DOHH2 (cell line): ENCODE measurements around the gene TNS1.

Experiments
- H3F3A ChIP-seq: fragments of 200-600 bp; sonication (generic), shearing (Covaris generic); 2 replicates; pipeline ENCODE4 v1.6.0; 2016; ENCODE audit warnings: antibody characterized with exemption, mild to moderate bottlenecking; ENCODE audit not compliant: control insufficient read depth, insufficient read depth
- H3K27ac ChIP-seq: fragments of 200-600 bp; sonication (generic); 2 replicates; pipeline ENCODE4 v1.5.1; 2014; ENCODE audit warnings: low read depth, mild to moderate bottlenecking, low read length, moderate library complexity
- H3K27me3 ChIP-seq: fragments of 200-600 bp; sonication (generic); 2 replicates; pipeline ENCODE4 v1.6.1; 2014; ENCODE audit warnings: mild to moderate bottlenecking, low read length, mixed read lengths; ENCODE audit not compliant: control insufficient read depth
- H3K36me3 ChIP-seq: fragments of 200-600 bp; sonication (generic); 2 replicates; pipeline ENCODE4 v1.6.1; 2014; ENCODE audit warnings: mild to moderate bottlenecking, low read length, moderate library complexity, mixed read lengths; ENCODE audit not compliant: control insufficient read depth
- H3K4me1 ChIP-seq: fragments of 200-600 bp; sonication (generic); 2 replicates; pipeline ENCODE4 v1.6.1; 2014; ENCODE audit warnings: mild to moderate bottlenecking, low read length, mixed read lengths; ENCODE audit not compliant: control insufficient read depth
- H3K4me2 ChIP-seq: fragments of 200-600 bp; sonication (generic); 2 replicates; pipeline ENCODE4 v1.6.0; 2014; ENCODE audit warnings: mild to moderate bottlenecking, low read length, moderate library complexity
- H3K4me3 ChIP-seq: fragments of 200-600 bp; sonication (generic); 2 replicates; pipeline ENCODE4 v1.5.1; 2014; ENCODE audit warnings: mild to moderate bottlenecking, low read length, mixed read lengths
- H3K79me2 ChIP-seq: fragments of 200-600 bp; sonication (generic); 2 replicates; pipeline ENCODE4 v1.6.1; 2014; ENCODE audit warnings: mild to moderate bottlenecking, low read length, mixed read lengths; ENCODE audit not compliant: control insufficient read depth
- H3K9me2 ChIP-seq: fragments of 200-600 bp; sonication (generic); replicated peaks from 2 replicates; pipeline ENCODE4 v1.6.1; 2014; ENCODE audit warnings: mild to moderate bottlenecking, low read length, mixed read lengths; ENCODE audit not compliant: control insufficient read depth
- H3K9me3 ChIP-seq: fragments of 200-600 bp; sonication (generic); 2 replicates; pipeline ENCODE4 v1.6.1; 2014; ENCODE audit warnings: antibody characterized with exemption, low read length, mixed read lengths; ENCODE audit not compliant: control insufficient read depth, insufficient read depth
- H4K20me1 ChIP-seq: fragments of 200-600 bp; sonication (generic); 2 replicates; pipeline ENCODE4 v1.6.0; 2014; ENCODE audit warnings: low read depth, mild to moderate bottlenecking, antibody characterized with exemption, low read length, moderate library complexity; ENCODE audit not compliant: control insufficient read depth, insufficient read depth
- CTCF ChIP-seq: fragments of 200-600 bp; sonication (generic); IDR thresholded peaks from one replicate; pipeline ENCODE4 v1.5.1; 2014; ENCODE audit warnings: antibody characterized with exemption, mild to moderate bottlenecking, low read depth, low read length; ENCODE audit not compliant: poor library complexity, severe bottlenecking
- EZH2phosphoT487 ChIP-seq: fragments of 200-600 bp; sonication (generic); IDR thresholded peaks from 2 replicates; pipeline ENCODE4 v1.6.1; 2017; ENCODE audit warnings: borderline replicate concordance, mild to moderate bottlenecking, antibody characterized with exemption, low read length, moderate library complexity, mixed read lengths

The TNS1 gene

DNA sequence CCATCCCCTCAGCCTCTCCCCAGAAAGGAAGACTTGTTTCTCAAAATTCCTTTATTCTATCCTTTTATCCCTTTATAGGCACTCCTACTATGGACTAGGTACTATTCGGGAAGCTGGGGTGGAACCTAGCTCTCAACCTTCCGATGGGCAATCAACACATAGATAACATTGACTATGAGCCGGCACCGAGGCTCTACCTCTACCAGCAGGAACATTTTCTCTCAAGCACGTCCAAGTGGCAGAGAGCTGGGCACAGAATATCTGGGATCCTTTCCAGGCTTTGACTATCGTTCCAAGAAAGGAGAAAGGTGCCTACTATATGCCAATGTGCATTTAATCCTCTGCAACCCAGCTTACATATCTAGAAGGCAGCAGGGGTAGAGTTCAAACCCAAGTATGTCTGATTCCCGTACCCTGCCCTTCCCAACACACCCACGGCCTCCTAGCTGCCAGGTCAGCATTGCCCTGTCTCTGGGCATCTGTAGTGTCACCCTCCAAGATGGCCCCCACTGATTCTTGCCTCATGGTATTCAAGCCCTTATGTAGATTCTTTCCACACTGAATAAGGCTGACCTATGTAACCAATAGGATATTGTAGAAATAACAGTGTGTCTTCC is 28.3 kb downstream of the TNS1 start:
- TF ChIP-seq EZH2phosphoT487: no peak
- no peak for TF ChIP-seq CTCF
- H3K27me3 ChIP-seq: peaks cover 3% of the 10 kb centered on the region; the same call in 1 of the 2 replicates
- H3F3A ChIP-seq: no peaks in the 10 kb centered on the region
- no peaks in the 10 kb centered on the region for H3K9me3 ChIP-seq
- H3K9me2 ChIP-seq: no peaks in the 10 kb centered on the region
- H3K4me1 ChIP-seq: no peaks in the 10 kb centered on the region
- H3K4me3 ChIP-seq: no peak overlapping the region
- H3K79me2 ChIP-seq: no peaks in the 10 kb centered on the region
- no peak overlapping the region for H3K4me2 ChIP-seq
- H4K20me1 ChIP-seq: no peaks in the 10 kb centered on the region
- no peaks in the 10 kb centered on the region for H3K36me3 ChIP-seq
- H3K27ac ChIP-seq: no peak overlapping the region

GRCh38 chr2:217973008-217973787 is 29.6 kb downstream of the TNS1 start:
- H3K4me3 ChIP-seq: no peak overlapping the region
- H3K27me3 ChIP-seq: peaks cover 3% of the 10 kb centered on the region; the same call in 1 of the 2 replicates
- H3F3A ChIP-seq: no peaks in the 10 kb centered on the region
- no peaks in the 10 kb centered on the region for H4K20me1 ChIP-seq
- no peaks in the 10 kb centered on the region for H3K9me2 ChIP-seq
- H3K9me3 ChIP-seq: no peaks in the 10 kb centered on the region
- no peaks in the 10 kb centered on the region for H3K79me2 ChIP-seq
- H3K4me2 ChIP-seq: no peak overlapping the region
- no peak overlapping the region for H3K27ac ChIP-seq
- H3K36me3 ChIP-seq: no peaks in the 10 kb centered on the region
- TF ChIP-seq EZH2phosphoT487 (no peak), CTCF (no peak)
- H3K4me1 ChIP-seq: no peaks in the 10 kb centered on the region

GRCh38 chr2:217972490-217972889 is 30.3 kb downstream of the TNS1 start:
- H3K4me3 ChIP-seq: no peak overlapping the region
- peaks cover 8% of the 10 kb centered on the region for H3K27me3 ChIP-seq
- H3F3A ChIP-seq: no peaks in the 10 kb centered on the region
- no peaks in the 10 kb centered on the region for H3K79me2 ChIP-seq
- H3K27ac ChIP-seq: no peak overlapping the region
- no peaks in the 10 kb centered on the region for H3K9me2 ChIP-seq
- H3K36me3 ChIP-seq: no peaks in the 10 kb centered on the region
- no peaks in the 10 kb centered on the region for H3K4me1 ChIP-seq
- H3K9me3 ChIP-seq: no peaks in the 10 kb centered on the region
- no peak overlapping the region for H3K4me2 ChIP-seq
- TF ChIP-seq CTCF (no peak), EZH2phosphoT487 (no peak)
- no peaks in the 10 kb centered on the region for H4K20me1 ChIP-seq
